AG04450 (cell line): ENCODE measurements around the gene NHS. TPM values are rescaled to one million over a fixed set of nuclear protein-coding genes. Genes with fewer than 3 reads are reported as not detected.

ENCODE experiments used
- CTCF ChIA-PET: fragments of 300-600, 350-600 bp; formaldehyde crosslinking; extraction: SDS; loops from one replicate; lab custom pipeline; 2022; ENCODE audit warnings: antibody characterized with exemption, inconsistent platforms; lab: Charles Lee
- POLR2A ChIA-PET: fragments of 350-600 bp; formaldehyde crosslinking; extraction: SDS; loops from one replicate; lab custom pipeline; 2021; ENCODE audit warnings: antibody characterized with exemption, inconsistent platforms; lab: Yijun Ruan, JAX
- DNase-seq: peaks from one replicate; pipeline ENCODE4 v3.0.0-alpha.2; 2011; ENCODE audit warnings: low read depth, low spot score
- H3K27ac ChIP-seq: one replicate; pipeline ENCODE4 v1.5.1; 2012; ENCODE audit warnings: low read depth, low read length, control low read depth
- H3K27me3 ChIP-seq: one replicate; pipeline ENCODE4 v1.6.0; 2012; ENCODE audit warnings: low read length; ENCODE audit not compliant: control insufficient read depth, insufficient read depth
- H3K4me3 ChIP-seq: 2 replicates; pipeline ENCODE4 v1.5.1; 2011; ENCODE audit warnings: mild to moderate bottlenecking, low read depth, low read length, control low read depth
- H3K9me3 ChIP-seq: 2 replicates; pipeline ENCODE4 v1.5.1; 2012; ENCODE audit warnings: low read length; ENCODE audit not compliant: control insufficient read depth, insufficient read depth
- polyA plus RNA-seq: library from polyadenylated mRNA; depleted of rRNA; stranded (reverse); fragments of >200 nt; gene quantifications from 2 replicates; pipeline ENCODE4 v1.2.3, GENCODE V29; 2011
- small RNA-seq: library from RNA; depleted of rRNA; stranded (forward); fragments of <200 nt; gene quantifications from one replicate; pipeline ENCODE3, GENCODE V24; 2012; ENCODE audit warnings: low read depth; ENCODE audit not compliant: insufficient read length
- TF ChIP-seq, protein P1 (sequence below): IDR thresholded peaks from 2 replicates; pipeline ENCODE4 v1.5.1; 2011; ENCODE audit warnings: low read depth, low read length, control low read depth, inconsistent platforms

The NHS gene
- polyA plus RNA-seq, 1 experiment, result 2.0 TPM

DNA sequence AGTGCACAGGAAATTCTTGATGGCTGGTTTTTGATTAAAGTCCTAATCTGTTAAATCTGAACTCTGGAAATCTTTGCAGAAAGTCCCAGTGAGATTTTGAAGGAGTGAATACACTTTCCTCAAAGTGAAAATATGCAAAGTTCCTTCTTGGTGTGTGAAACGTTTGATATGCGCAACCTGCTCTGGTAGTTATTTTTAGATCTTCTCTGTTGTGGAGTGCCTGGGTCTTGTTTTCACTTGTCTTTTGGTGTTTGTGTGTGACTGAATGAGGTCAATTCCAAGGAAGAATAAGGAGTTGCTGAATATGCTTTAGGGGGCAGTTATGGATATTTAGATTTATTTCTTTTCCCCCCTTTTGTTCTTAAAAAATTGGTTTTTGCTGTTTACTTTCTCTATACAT lies 404.0 kb downstream of the NHS start:
- H3K27me3 ChIP-seq, result no peaks in the 10 kb centered on the region
- ChIA-PET POLR2A (no interaction called here), CTCF (no interaction called here)
- TF ChIP-seq, protein P1, sequence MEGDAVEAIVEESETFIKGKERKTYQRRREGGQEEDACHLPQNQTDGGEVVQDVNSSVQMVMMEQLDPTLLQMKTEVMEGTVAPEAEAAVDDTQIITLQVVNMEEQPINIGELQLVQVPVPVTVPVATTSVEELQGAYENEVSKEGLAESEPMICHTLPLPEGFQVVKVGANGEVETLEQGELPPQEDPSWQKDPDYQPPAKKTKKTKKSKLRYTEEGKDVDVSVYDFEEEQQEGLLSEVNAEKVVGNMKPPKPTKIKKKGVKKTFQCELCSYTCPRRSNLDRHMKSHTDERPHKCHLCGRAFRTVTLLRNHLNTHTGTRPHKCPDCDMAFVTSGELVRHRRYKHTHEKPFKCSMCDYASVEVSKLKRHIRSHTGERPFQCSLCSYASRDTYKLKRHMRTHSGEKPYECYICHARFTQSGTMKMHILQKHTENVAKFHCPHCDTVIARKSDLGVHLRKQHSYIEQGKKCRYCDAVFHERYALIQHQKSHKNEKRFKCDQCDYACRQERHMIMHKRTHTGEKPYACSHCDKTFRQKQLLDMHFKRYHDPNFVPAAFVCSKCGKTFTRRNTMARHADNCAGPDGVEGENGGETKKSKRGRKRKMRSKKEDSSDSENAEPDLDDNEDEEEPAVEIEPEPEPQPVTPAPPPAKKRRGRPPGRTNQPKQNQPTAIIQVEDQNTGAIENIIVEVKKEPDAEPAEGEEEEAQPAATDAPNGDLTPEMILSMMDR, result no peak
- H3K4me3 ChIP-seq, result no peak overlapping the region
- no peak for DNase-seq
- H3K27ac ChIP-seq, result no peak overlapping the region
- no peaks in the 10 kb centered on the region for H3K9me3 ChIP-seq

DNA sequence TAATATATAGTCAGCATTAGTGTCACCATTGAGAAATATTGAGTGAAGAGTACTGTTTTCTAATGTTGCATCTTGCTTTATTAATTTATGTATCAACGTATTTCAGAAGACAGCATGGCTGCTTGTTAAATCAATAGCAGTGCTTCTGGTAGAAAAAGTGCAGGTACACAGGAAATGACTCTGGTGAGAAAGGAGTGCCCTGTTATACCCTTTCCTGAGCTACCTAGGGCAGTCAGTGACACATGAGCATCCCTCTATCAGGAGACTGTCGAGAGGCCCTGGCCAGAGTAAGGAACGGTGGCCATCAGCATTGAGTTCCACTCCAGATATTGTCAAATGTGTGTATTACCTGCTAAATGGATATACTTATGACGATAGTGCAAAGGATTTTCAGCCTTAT lies 404.4 kb downstream of the NHS start:
- ChIA-PET POLR2A (no interaction called here), CTCF (no interaction called here)
- DNase-seq, result no peak
- Histone ChIP-seq H3K9me3 (no peaks in the 10 kb centered on the region), H3K27ac (no peak overlapping the region), H3K4me3 (no peak overlapping the region), H3K27me3 (no peaks in the 10 kb centered on the region)
- TF ChIP-seq, protein P1, result no peak

Small RNA genes within 50 kb of the gene (small RNA-seq; reads per million reads assigned to genes)
- gene MIR4768 (not detected), gene RF01210 (not detected)
